SK-N-SH (cell line): ENCODE results near the gene VMAC. TPM values are rescaled to one million over a fixed set of nuclear protein-coding genes. Genes with fewer than 3 reads are reported as not detected.

Source experiments
- CTCF ChIA-PET: fragments of 300-600, 350-600 bp; formaldehyde crosslinking; extraction: SDS; loops from one replicate; lab custom pipeline; 2021; lab: Yijun Ruan, JAX
- POLR2A ChIA-PET: fragments of 350-600 bp; sonication (Branson Sonifier 250); formaldehyde crosslinking; extraction: SDS; loops from one replicate; lab custom pipeline; 2020; ENCODE audit warnings: antibody characterized with exemption, inconsistent platforms; lab: Yijun Ruan, JAX
- DNase-seq: peaks from one replicate; pipeline ENCODE4 v3.0.0; 2012
- H2AFZ ChIP-seq: fragments of 200-600 bp; sonication (generic); 2 replicates; pipeline ENCODE4 v1.8.1; 2016; ENCODE audit warnings: antibody characterized with exemption, mild to moderate bottlenecking, low read depth
- H3F3A ChIP-seq: fragments of 200-600 bp; sonication (generic); replicated peaks from 2 replicates; pipeline ENCODE3; 2016; ENCODE audit warnings: antibody characterized with exemption, mild to moderate bottlenecking; ENCODE audit not compliant: insufficient read depth
- H3K27ac ChIP-seq, 2 experiments: fragments of 200-500 bp in 1 of 2; fragments of 200-600 bp in 1 of 2; sonication (Bioruptor generic) in 1 of 2; sonication (generic), shearing (Covaris generic) in 1 of 2; 2 replicates each; pipeline versions ENCODE4 v1.5.1 to v1.6.1; 2014 to 2016; ENCODE audit warnings: low read depth in 2 of 2, inconsistent platforms in 1 of 2, low read length in 1 of 2, mild to moderate bottlenecking in 1 of 2, mixed read lengths in 1 of 2
- H3K27me3 ChIP-seq: fragments of 200-600 bp; sonication (generic), shearing (Covaris generic); 2 replicates; pipeline ENCODE4 v1.6.1; 2016; ENCODE audit warnings: mixed run types; ENCODE audit not compliant: insufficient read depth
- H3K36me3 ChIP-seq, 2 experiments: fragments of 200-500 bp in 1 of 2; fragments of 200-600 bp in 1 of 2; sonication (Bioruptor generic) in 1 of 2; sonication (generic) in 1 of 2; replicated peaks in 1 of 2; 2 replicates each; pipeline versions ENCODE3 to v1.5.1; 2014 to 2016; ENCODE audit warnings: low read length in 1 of 2, mild to moderate bottlenecking in 1 of 2; ENCODE audit not compliant: insufficient read depth in 2 of 2, control insufficient read depth in 1 of 2
- H3K4me1 ChIP-seq, 2 experiments: fragments of 200-500 bp in 1 of 2; fragments of 200-600 bp in 1 of 2; sonication (Bioruptor generic) in 1 of 2; sonication (generic), shearing (Covaris generic) in 1 of 2; 2 replicates each; pipeline versions ENCODE4 v1.5.1 to v1.6.1; 2014 to 2016; ENCODE audit warnings: low read depth in 1 of 2, low read length in 1 of 2, mixed run types in 1 of 2; ENCODE audit not compliant: insufficient read depth in 2 of 2, control insufficient read depth in 1 of 2
- H3K4me2 ChIP-seq: fragments of 200-600 bp; sonication (generic), shearing (Covaris generic); 2 replicates; pipeline ENCODE4 v1.6.1; 2017; ENCODE audit warnings: mixed run types
- H3K4me3 ChIP-seq, 2 experiments: fragments of 200-500 bp in 1 of 2; fragments of 200-600 bp in 1 of 2; sonication (Bioruptor generic) in 1 of 2; sonication (generic), shearing (Covaris generic) in 1 of 2; 2 replicates each; pipeline versions ENCODE4 v1.5.1 to v1.8.1; 2014 to 2016; ENCODE audit warnings: low read depth in 2 of 2, inconsistent platforms in 1 of 2, low read length in 1 of 2, mild to moderate bottlenecking in 1 of 2, mixed read lengths in 1 of 2, moderate library complexity in 1 of 2
- H3K79me2 ChIP-seq: fragments of 200-600 bp; sonication (generic); 2 replicates; pipeline ENCODE4 v1.8.1; 2017; ENCODE audit warnings: mild to moderate bottlenecking; ENCODE audit not compliant: insufficient read depth
- H3K9ac ChIP-seq: fragments of 200-600 bp; sonication (generic); 2 replicates; pipeline ENCODE4 v1.6.1; 2017; ENCODE audit warnings: mixed run types
- H3K9me2 ChIP-seq: fragments of 200-600 bp; sonication (generic); 2 replicates; pipeline ENCODE4 v1.6.1; 2017; ENCODE audit warnings: mixed run types
- H3K9me3 ChIP-seq: fragments of 200-600 bp; sonication (generic); 2 replicates; pipeline ENCODE4 v1.6.1; 2017; ENCODE audit warnings: mixed run types, mild to moderate bottlenecking, moderate library complexity
- H4K20me1 ChIP-seq: fragments of 200-600 bp; sonication (generic); 2 replicates; pipeline ENCODE4 v1.6.1; 2017; ENCODE audit warnings: mild to moderate bottlenecking, mixed run types; ENCODE audit not compliant: insufficient read depth
- CHD2 ChIP-seq: fragments of 150-350 bp; IDR thresholded peaks from 2 replicates; pipeline ENCODE4 v1.6.1; 2018; ENCODE audit warnings: low read length; ENCODE audit not compliant: partially characterized antibody
- CTCF ChIP-seq: fragments of 200-600 bp; sonication (generic); IDR thresholded peaks from 2 replicates; pipeline ENCODE4 v1.6.1; 2017; ENCODE audit warnings: antibody characterized with exemption, mild to moderate bottlenecking, moderate library complexity
- ELF1 ChIP-seq: IDR thresholded peaks from 2 replicates; pipeline ENCODE4 v1.4.0; 2012
- EP300 ChIP-seq, 2 experiments: IDR thresholded peaks; 2 replicates each; pipeline versions ENCODE4 v1.4.0 to v1.6.1; 2012; ENCODE audit warnings: borderline replicate concordance in 1 of 2, low read depth in 1 of 2, low read length in 1 of 2
- FOSL2 ChIP-seq: IDR thresholded peaks from 2 replicates; pipeline ENCODE4 v1.4.0; 2012; ENCODE audit warnings: low read depth, mild to moderate bottlenecking, moderate library complexity, borderline replicate concordance
- FOXJ3 ChIP-seq: sonication (generic); formaldehyde crosslinking; IDR thresholded peaks from 2 replicates; pipeline ENCODE4 v1.5.1; 2020; ENCODE audit warnings: mild to moderate bottlenecking, missing genetic modification reagents
- MEF2A ChIP-seq: IDR thresholded peaks from 2 replicates; pipeline ENCODE4 v1.4.0; 2012; ENCODE audit warnings: low read depth, borderline replicate concordance
- NRF1 ChIP-seq: IDR thresholded peaks from 2 replicates; pipeline ENCODE4 v1.6.1; 2012; ENCODE audit warnings: low read depth, mild to moderate bottlenecking, low read length
- RCOR1 ChIP-seq: fragments of 150-350 bp; IDR thresholded peaks from 2 replicates; pipeline ENCODE4 v1.6.1; 2017; ENCODE audit warnings: antibody characterized with exemption, low read length
- REST ChIP-seq: IDR thresholded peaks from 2 replicates; pipeline ENCODE4 v1.6.1; 2012; ENCODE audit warnings: mild to moderate bottlenecking, low read depth, low read length, moderate library complexity
- RXRA ChIP-seq: IDR thresholded peaks from 2 replicates; pipeline ENCODE4 v1.4.0; 2012; ENCODE audit warnings: low read depth, mild to moderate bottlenecking, borderline replicate concordance
- SIN3A ChIP-seq: IDR thresholded peaks from 2 replicates; pipeline ENCODE4 v1.6.1; 2012; ENCODE audit warnings: low read depth, mild to moderate bottlenecking, low read length, moderate library complexity, borderline replicate concordance
- SMC3 ChIP-seq: IDR thresholded peaks from 2 replicates; pipeline ENCODE4 v1.6.1; 2012; ENCODE audit warnings: low read depth, low read length, improper control_type of control experiment
- TAF1 ChIP-seq: IDR thresholded peaks from 2 replicates; pipeline ENCODE4 v1.6.1; 2012; ENCODE audit warnings: low read depth, mild to moderate bottlenecking, low read length, moderate library complexity, borderline replicate concordance
- USF2 ChIP-seq: fragments of 150-350 bp; IDR thresholded peaks from 2 replicates; pipeline ENCODE4 v1.6.1; 2017; ENCODE audit warnings: antibody characterized with exemption, low read length, low read depth, borderline replicate concordance
- WGBS: methylation state at CpG from one replicate; pipeline ENCODE4 v1.1.6; 2017; ENCODE audit warnings: low lambda C conversion rate; 5-methylcytosine and 5-hydroxymethylcytosine counted together
- polyA plus RNA-seq, 3 experiments: library from polyadenylated mRNA; depleted of rRNA; stranded (reverse); fragments of >200 nt; gene quantifications; 2 replicates each; pipeline ENCODE4 v1.2.3, GENCODE V29; 2012
- TF ChIP-seq, protein P1 (sequence below): IDR thresholded peaks from 2 replicates; pipeline ENCODE4; 2012
- TF ChIP-seq, protein P2 (sequence below): IDR thresholded peaks from 2 replicates; pipeline ENCODE4 v1.4.0; 2012; ENCODE audit warnings: low read depth

VMAC gene
- polyA plus RNA-seq, 1 of the 3 experiments (the other 2 are of a cell fraction), result 6.5 TPM

GRCh38 chr19:5921516-5922160 lies 17.0 kb downstream of the VMAC start:
- WGBS, result 98% methylated on average over 20 of the region's 21 CpGs
- no peak overlapping the region for H3K4me3 ChIP-seq
- H3K27me3 ChIP-seq, result no peaks in the 10 kb centered on the region
- H3K4me2 ChIP-seq, result no peak overlapping the region
- no peak overlapping the region for H2AFZ ChIP-seq
- H3K9ac ChIP-seq, result no peak overlapping the region
- H3K36me3 ChIP-seq, result peaks cover 12 to 76% of the 10 kb centered on the region in 2 experiments
- H3K9me2 ChIP-seq, result no peaks in the 10 kb centered on the region
- H3K27ac ChIP-seq, result no peak overlapping the region
- ChIA-PET CTCF (interaction anchor here (0.8 to 2.0 kb wide), 4 partner anchors 10 to 118 kb away, joined by 3 to 7 read pairs (median 4); no protein-coding TSS in a partner anchor), POLR2A (no interaction called here)
- no peaks in the 10 kb centered on the region for H3K79me2 ChIP-seq
- H3K9me3 ChIP-seq, result no peaks in the 10 kb centered on the region
- H3F3A ChIP-seq, result no peaks in the 10 kb centered on the region
- no peak for DNase-seq
- H4K20me1 ChIP-seq, result no peaks in the 10 kb centered on the region
- H3K4me1 ChIP-seq, result peaks cover 0 to 11% of the 10 kb centered on the region in 2 experiments; a peak in 1 of 4 replicates
- TF ChIP-seq ELF1, result no peak

DNA sequence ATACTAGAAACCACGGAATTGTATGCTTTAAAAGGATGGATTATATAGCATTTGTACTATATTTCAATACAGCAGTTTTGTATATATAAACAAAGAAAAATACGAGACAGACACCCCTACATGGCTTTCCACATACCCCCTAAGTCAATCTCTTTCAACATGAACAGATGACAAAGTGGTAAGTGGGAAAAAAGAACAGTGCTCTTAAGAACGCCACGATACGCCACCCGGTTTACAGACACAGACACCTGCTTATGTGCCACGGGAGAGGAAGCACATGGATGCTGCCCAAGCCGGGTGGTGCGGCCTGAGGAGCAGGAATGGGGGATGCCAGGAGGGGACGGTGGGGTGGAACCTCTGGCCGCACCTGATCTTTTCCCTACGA lies 17.5 kb downstream of the VMAC start:
- POLR2A ChIA-PET, result no interaction called here
- Histone ChIP-seq H3K4me3 (no peak overlapping the region), H2AFZ (no peak overlapping the region), H3F3A (no peaks in the 10 kb centered on the region), H3K4me2 (no peak overlapping the region), H3K4me1 (peaks cover 0 to 16% of the 10 kb centered on the region in 2 experiments; a peak in 1 of 4 replicates), H3K36me3 (peaks cover 12 to 75% of the 10 kb centered on the region in 2 experiments), H4K20me1 (no peaks in the 10 kb centered on the region), H3K9me2 (no peaks in the 10 kb centered on the region), H3K9me3 (no peaks in the 10 kb centered on the region), H3K79me2 (no peaks in the 10 kb centered on the region), H3K27ac (no peak overlapping the region), H3K27me3 (no peaks in the 10 kb centered on the region), H3K9ac (no peak overlapping the region)
- CTCF ChIA-PET, result interaction anchor here (0.7 to 1.0 kb wide), 2 partner anchors 10 to 26 kb away, joined by 3 read pairs; no protein-coding TSS in a partner anchor
- 94% methylated on average over 11 of the region's 12 CpGs for WGBS
- no peak for DNase-seq
- TF ChIP-seq CTCF (no peak), FOSL2 (no peak), NRF1 (no peak), REST (no peak), RXRA (no peak), FOXJ3 (no peak), USF2 (no peak), CHD2 (no peak), MEF2A (no peak), SIN3A (no peak), ELF1 (no peak), RCOR1 (no peak), TAF1 (no peak), EP300 (IDR thresholded peaks at IDR 0.05; ENCODE audit: borderline replicate concordance in 1 of 2, low read depth in 1 of 2, low read length in 1 of 2) (no peak), SMC3 (no peak)
- TF ChIP-seq, protein P1, sequence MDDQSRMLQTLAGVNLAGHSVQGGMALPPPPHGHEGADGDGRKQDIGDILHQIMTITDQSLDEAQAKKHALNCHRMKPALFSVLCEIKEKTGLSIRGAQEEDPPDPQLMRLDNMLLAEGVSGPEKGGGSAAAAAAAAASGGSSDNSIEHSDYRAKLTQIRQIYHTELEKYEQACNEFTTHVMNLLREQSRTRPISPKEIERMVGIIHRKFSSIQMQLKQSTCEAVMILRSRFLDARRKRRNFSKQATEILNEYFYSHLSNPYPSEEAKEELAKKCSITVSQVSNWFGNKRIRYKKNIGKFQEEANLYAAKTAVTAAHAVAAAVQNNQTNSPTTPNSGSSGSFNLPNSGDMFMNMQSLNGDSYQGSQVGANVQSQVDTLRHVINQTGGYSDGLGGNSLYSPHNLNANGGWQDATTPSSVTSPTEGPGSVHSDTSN, result no peak
- TF ChIP-seq, protein P2, sequence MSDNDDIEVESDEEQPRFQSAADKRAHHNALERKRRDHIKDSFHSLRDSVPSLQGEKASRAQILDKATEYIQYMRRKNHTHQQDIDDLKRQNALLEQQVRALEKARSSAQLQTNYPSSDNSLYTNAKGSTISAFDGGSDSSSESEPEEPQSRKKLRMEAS, result no peak
